T-helper 2 cell (primary cell): ENCODE results near the gene SYTL2.
"Not testable (repeated sequence)": the region's sequence is repeated elsewhere in the genome, so short reads cannot be mapped to it uniquely, and the experiment has no call there.

ENCODE experiments used
- DNase-seq, 5 experiments: peaks; one replicate each; pipeline versions ENCODE4 v3.0.0 to v3.0.0-alpha.2; 2012 to 2022

The SYTL2 gene

GRCh38 chr11:85685125-85685819, 125.7 kb downstream of the SYTL2 start:
- no peak for DNase-seq

- DNase-seq: peak; percentile 17 to 70 (median 40)
These were observed 128.3 kb downstream of the SYTL2 start for GRCh38 chr11:85682330-85683305.

GRCh38 chr11:85680897-85681296, 130.0 kb downstream of the SYTL2 start:
- DNase-seq: peak in 2 of 5 experiments; percentile 19

GRCh38 chr11:85679576-85679975, 131.4 kb downstream of the SYTL2 start:
- no peak for DNase-seq

GRCh38 chr11:85673393-85673792, 137.5 kb downstream of the SYTL2 start:
- peak in 1 of 5 experiments; percentile 75 for DNase-seq

- DNase-seq: no peak
These were observed 138.6 kb downstream of the SYTL2 start for GRCh38 chr11:85672105-85672902.

- DNase-seq: not testable (repeated sequence)
These were observed 139.8 kb downstream of the SYTL2 start for GRCh38 chr11:85670949-85671663.

- DNase-seq: no peak
These were observed 142.8 kb downstream of the SYTL2 start for GRCh38 chr11:85668157-85668556.

GRCh38 chr11:85666687-85667086, 144.3 kb downstream of the SYTL2 start:
- DNase-seq: no peak

- DNase-seq: no peak
These were observed 145.2 kb downstream of the SYTL2 start for GRCh38 chr11:85665733-85666132.

GRCh38 chr11:85664615-85665481, 146.1 kb downstream of the SYTL2 start, which contains the start of gene CREBZF:
Gene CREBZF, minus strand, starts transcription at chr11:85665129. Its CDS starts 254 bp downstream, at chr11:85664875.
- peak; percentile 74 to 96 (median 87) for DNase-seq

- peak; percentile 80 to 95 (median 85) for DNase-seq
These were observed 147.0 kb downstream of the SYTL2 start for GRCh38 chr11:85663753-85664614.

GRCh38 chr11:85663080-85663752, 147.7 kb downstream of the SYTL2 start:
- peak in 2 of 5 experiments; percentile 18 to 35 for DNase-seq

GRCh38 chr11:85661972-85662664, 148.8 kb downstream of the SYTL2 start:
- no peak for DNase-seq

- no peak for DNase-seq
These were observed 152.8 kb downstream of the SYTL2 start for GRCh38 chr11:85658180-85658579.

- no peak for DNase-seq
These were observed 154.2 kb downstream of the SYTL2 start for GRCh38 chr11:85656777-85657176.

- not testable (repeated sequence) for DNase-seq
These were observed 156.6 kb downstream of the SYTL2 start for GRCh38 chr11:85654343-85654742.

GRCh38 chr11:85652786-85653447, 158.0 kb downstream of the SYTL2 start:
- DNase-seq: no peak
